GM23248 (cell line): ENCODE measurements around the gene PRDX3. TPM values are rescaled to one million over a fixed set of nuclear protein-coding genes. Genes with fewer than 3 reads are reported as not detected.

Experiments used
- DNase-seq: peaks from one replicate; pipeline ENCODE4 v3.0.0-alpha.2; 2015
- H2AFZ ChIP-seq: fragments of 200-600 bp; sonication (generic); 2 replicates; pipeline ENCODE4 v1.6.1; 2016; ENCODE audit warnings: antibody characterized with exemption
- H3F3A ChIP-seq: fragments of 200-600 bp; sonication (generic); 2 replicates; pipeline ENCODE4 v1.6.1; 2016; ENCODE audit warnings: mild to moderate bottlenecking, antibody characterized with exemption, mixed run types; ENCODE audit not compliant: insufficient read depth
- H3K27ac ChIP-seq: fragments of 200-600 bp; sonication (generic); 2 replicates; pipeline ENCODE4 v1.5.1; 2016; ENCODE audit warnings: mild to moderate bottlenecking
- H3K27me3 ChIP-seq: fragments of 200-600 bp; sonication (generic); replicated peaks from 2 replicates; pipeline ENCODE4 v1.6.1; 2016; ENCODE audit warnings: mild to moderate bottlenecking; ENCODE audit not compliant: insufficient read depth
- H3K36me3 ChIP-seq: fragments of 200-600 bp; sonication (generic); 2 replicates; pipeline ENCODE4 v1.6.1; 2016; ENCODE audit warnings: low read depth, mild to moderate bottlenecking
- H3K4me1 ChIP-seq: fragments of 200-600 bp; sonication (generic); 2 replicates; pipeline ENCODE4 v1.6.1; 2016; ENCODE audit warnings: mild to moderate bottlenecking; ENCODE audit not compliant: insufficient read depth
- H3K4me2 ChIP-seq: fragments of 200-600 bp; sonication (generic); one replicate; pipeline ENCODE4 v1.6.1; 2016; ENCODE audit warnings: mild to moderate bottlenecking; ENCODE audit not compliant: unreplicated experiment
- H3K4me3 ChIP-seq: fragments of 200-600 bp; sonication (generic); 2 replicates; pipeline ENCODE4 v1.5.1; 2016; ENCODE audit warnings: mild to moderate bottlenecking
- H3K79me2 ChIP-seq: fragments of 200-600 bp; sonication (generic); 2 replicates; pipeline ENCODE4 v1.6.1; 2016; ENCODE audit warnings: mild to moderate bottlenecking; ENCODE audit not compliant: insufficient read depth
- H3K9ac ChIP-seq: fragments of 200-600 bp; sonication (generic); 2 replicates; pipeline ENCODE4 v1.6.1; 2016; ENCODE audit warnings: mild to moderate bottlenecking
- H3K9me2 ChIP-seq: fragments of 200-600 bp; sonication (generic); 2 replicates; pipeline ENCODE4 v1.6.1; 2016; ENCODE audit warnings: mixed run types, mild to moderate bottlenecking, moderate library complexity; ENCODE audit not compliant: insufficient read depth
- H3K9me3 ChIP-seq: fragments of 200-600 bp; sonication (generic); one replicate; pipeline ENCODE4 v1.6.1; 2017; ENCODE audit warnings: low read depth
- H4K20me1 ChIP-seq: fragments of 200-600 bp; sonication (generic); 2 replicates; pipeline ENCODE4 v1.6.0; 2016; ENCODE audit not compliant: insufficient read depth
- EZH2 ChIP-seq: fragments of 200-600 bp; sonication (generic); IDR thresholded peaks from 2 replicates; pipeline ENCODE4 v1.6.1; 2018; ENCODE audit warnings: antibody characterized with exemption, mild to moderate bottlenecking; ENCODE audit not compliant: insufficient read depth, poor library complexity, severe bottlenecking
- EZH2phosphoT487 ChIP-seq: fragments of 200-600 bp; sonication (generic); IDR thresholded peaks from 2 replicates; pipeline ENCODE4 v1.6.1; 2018; ENCODE audit warnings: antibody characterized with exemption, moderate library complexity, mild to moderate bottlenecking, low read depth; ENCODE audit not compliant: insufficient read depth
- WGBS, 2 experiments: methylation state at CpG; one replicate each; pipeline ENCODE4 v1.1.6; 2015 to 2017; ENCODE audit warnings: low lambda C conversion rate in 2 of 2, low coverage in 1 of 2; ENCODE audit errors: missing lambda C conversion rate in 2 of 2; 5-methylcytosine and 5-hydroxymethylcytosine counted together
- in situ Hi-C: fragments of 300-500 bp; cut with MboI; formaldehyde crosslinking; loops from 2 replicates; pipeline ENCODE4 v1.15.0; 2020
- polyA plus RNA-seq: library from polyadenylated mRNA; unstranded; fragments of >200 nt; fragmentation: Nextera tagmentation; extraction: Ambion mirVana; gene quantifications from 2 replicates; pipeline ENCODE4 v1.2.1, GENCODE V29; 2016
- total RNA-seq: library from RNA; depleted of rRNA; stranded (reverse); fragments of >200 nt; shearing (Covaris generic); gene quantifications from 2 replicates; pipeline ENCODE4 v1.2.3, GENCODE V29; 2014

The PRDX3 gene
- total and polyA plus RNA-seq, 2 experiments from 2014 or later, result 246 to 302 TPM

DNA sequence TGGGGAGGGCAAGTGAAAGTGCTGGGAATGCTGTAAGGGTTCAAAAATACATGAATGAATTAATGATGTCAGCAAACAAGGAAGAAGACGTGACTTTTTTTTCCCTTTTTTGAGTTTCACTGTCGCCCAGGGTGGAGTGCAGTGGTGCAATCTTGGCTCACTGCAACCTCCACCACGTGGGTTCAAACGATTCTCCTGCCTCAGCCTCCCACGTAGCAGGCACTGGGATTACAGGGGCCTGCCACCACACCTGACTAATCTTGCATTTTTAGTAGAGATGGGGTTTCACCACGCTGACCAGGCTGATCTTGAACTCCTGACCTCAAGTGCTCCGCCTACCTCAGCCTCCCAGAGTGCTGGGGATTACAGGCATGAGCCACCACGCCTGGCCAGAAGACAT is 44.7 kb downstream of the PRDX3 start:
- in situ Hi-C loops, result no loop called here
- no peaks in the 10 kb centered on the region for H3K27me3 ChIP-seq
- no peaks in the 10 kb centered on the region for H4K20me1 ChIP-seq
- no peak for DNase-seq
- WGBS, 2 experiments, result 89% methylated on average over 8 of the region's 8 CpGs
- no peak for TF ChIP-seq EZH2
- TF ChIP-seq EZH2phosphoT487, result no peak
- no peak overlapping the region for H3K27ac ChIP-seq
- no peaks in the 10 kb centered on the region for H3K9me2 ChIP-seq
- H3K9me3 ChIP-seq, result no peaks in the 10 kb centered on the region
- no peaks in the 10 kb centered on the region for H3K79me2 ChIP-seq
- no peak overlapping the region for H3K4me3 ChIP-seq
- peaks cover 17% of the 10 kb centered on the region for H3K4me1 ChIP-seq
- no peak overlapping the region for H2AFZ ChIP-seq
- H3K4me2 ChIP-seq, result no peak overlapping the region
- no peak overlapping the region for H3K9ac ChIP-seq
- peaks cover 11% of the 10 kb centered on the region for H3F3A ChIP-seq
- peaks cover 32% of the 10 kb centered on the region for H3K36me3 ChIP-seq

DNA sequence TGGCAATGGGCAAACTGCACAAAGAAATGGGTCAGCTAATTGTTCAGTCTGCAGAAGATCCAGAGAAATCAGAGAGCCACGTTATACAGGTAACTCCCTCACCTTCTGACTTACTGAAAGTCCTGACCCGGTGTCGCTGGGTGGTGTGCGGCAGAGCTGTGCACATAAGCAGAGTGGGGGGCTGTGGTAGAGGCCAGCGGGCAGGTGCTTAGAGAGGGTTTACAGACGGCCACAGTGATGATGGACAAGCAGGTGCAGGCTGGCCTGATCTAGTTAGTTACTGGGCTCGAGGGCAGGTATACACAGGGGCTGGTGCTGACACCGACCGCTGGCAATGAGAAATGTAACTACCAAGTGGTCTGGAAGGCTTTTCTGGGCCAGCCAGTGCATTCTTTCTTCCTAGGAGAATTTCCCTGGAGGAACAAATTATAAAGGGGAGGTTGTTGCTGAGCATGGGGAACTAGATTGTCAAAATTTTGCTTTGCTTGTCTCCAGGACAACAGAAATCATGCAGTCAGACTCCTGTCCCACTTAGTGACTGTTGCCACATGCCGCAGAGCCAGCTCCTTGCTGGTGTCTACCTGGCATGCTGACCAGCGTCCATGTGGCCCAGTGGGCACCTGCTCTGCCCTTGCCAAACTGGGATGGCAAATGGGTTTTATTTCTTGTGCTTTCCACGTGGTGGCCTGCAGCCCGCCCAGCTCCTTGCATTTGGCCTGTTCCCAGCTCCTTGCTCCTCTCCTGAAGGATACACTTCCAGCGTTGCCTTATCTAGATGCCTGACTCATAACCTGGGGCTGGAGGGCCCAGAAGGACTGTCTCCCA is 45.9 kb downstream of the PRDX3 start:
- no peak overlapping the region for H3K4me2 ChIP-seq
- H2AFZ ChIP-seq, result no peak overlapping the region
- peaks cover 17% of the 10 kb centered on the region for H3K4me1 ChIP-seq
- H4K20me1 ChIP-seq, result no peaks in the 10 kb centered on the region
- no peaks in the 10 kb centered on the region for H3K27me3 ChIP-seq
- no peak overlapping the region for H3K27ac ChIP-seq
- 90 to 95% methylated on average over 14 of the region's 14 CpGs for WGBS, 2 experiments
- H3K9me2 ChIP-seq, result no peaks in the 10 kb centered on the region
- H3F3A ChIP-seq, result peaks cover 11% of the 10 kb centered on the region
- no peak for TF ChIP-seq EZH2
- TF ChIP-seq EZH2phosphoT487, result no peak
- H3K36me3 ChIP-seq, result peaks cover 32% of the 10 kb centered on the region
- DNase-seq, result no peak
- in situ Hi-C loops, result no loop called here
- H3K4me3 ChIP-seq, result no peak overlapping the region
- H3K9me3 ChIP-seq, result no peaks in the 10 kb centered on the region
- no peaks in the 10 kb centered on the region for H3K79me2 ChIP-seq
- H3K9ac ChIP-seq, result no peak overlapping the region

DNA sequence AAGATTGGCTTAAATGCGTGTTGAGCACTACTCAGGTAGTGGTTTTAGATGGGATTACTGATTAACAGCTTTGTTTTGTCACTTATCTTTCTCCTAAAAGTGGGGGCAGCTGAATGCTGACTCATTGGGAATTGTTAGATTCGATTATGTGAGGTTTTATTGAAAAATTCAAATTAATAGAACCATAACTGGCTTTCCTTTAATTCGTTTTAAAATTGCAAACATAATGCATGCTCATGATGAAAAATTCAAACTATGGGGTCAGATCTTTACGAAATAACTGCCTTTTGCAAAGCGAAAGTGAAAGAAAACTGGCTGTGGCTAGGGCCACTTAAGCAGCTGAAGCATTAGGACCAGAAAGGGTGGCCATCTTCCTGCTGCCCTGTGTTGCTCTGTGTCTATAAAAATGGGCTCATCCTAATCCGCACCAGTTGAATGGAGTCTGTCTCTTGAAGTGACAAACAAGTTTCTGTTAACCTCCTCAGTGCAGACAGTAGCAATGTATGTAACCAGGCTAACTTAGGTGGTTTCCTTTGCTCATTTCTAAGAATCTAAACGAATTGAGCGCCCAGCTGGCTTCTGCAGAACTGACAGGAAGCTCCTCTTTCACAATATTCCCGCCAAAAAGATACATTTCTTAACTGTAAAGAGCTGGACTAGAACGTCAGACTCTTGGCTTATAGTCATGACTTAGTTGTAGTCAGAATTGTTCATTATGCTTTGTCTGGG is 46.9 kb downstream of the PRDX3 start:
- Histone ChIP-seq H3K4me2 (peak overlapping the region; percentile 60), H3K4me1 (peaks cover 17% of the 10 kb centered on the region), H3K79me2 (no peaks in the 10 kb centered on the region), H3K36me3 (peaks cover 32% of the 10 kb centered on the region), H3K9ac (peak overlapping the region; percentile 53), H3K9me2 (no peaks in the 10 kb centered on the region), H2AFZ (peak overlapping the region; percentile 25), H4K20me1 (no peaks in the 10 kb centered on the region), H3F3A (peaks cover 11% of the 10 kb centered on the region), H3K27ac (peak overlapping the region; percentile 18), H3K9me3 (no peaks in the 10 kb centered on the region), H3K4me3 (peak overlapping the region; percentile 48), H3K27me3 (no peaks in the 10 kb centered on the region)
- peak; percentile 48 for DNase-seq
- no peak for TF ChIP-seq EZH2
- no peak for TF ChIP-seq EZH2phosphoT487
- in situ Hi-C loops, result no loop called here
- 67 to 70% methylated on average over 10 of the region's 10 CpGs for WGBS, 2 experiments

DNA sequence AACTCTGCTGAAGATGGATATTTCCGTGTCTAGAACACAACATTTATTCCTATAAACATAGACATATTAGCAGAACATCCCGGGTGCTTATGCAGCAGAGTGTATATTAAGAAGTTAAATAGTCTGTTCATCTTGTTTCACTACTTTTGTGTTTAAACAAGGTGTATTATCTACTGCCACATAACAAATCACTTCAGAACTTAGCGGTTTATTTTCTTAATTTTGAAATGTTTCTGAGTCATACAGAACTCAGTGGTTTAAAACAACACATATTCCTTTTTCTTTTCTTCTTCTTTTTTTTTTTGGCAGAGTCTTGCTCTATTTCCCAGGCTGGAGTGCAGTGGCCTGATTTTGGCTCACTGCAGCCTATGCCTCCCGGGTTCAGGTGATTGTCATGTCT is 48.9 kb downstream of the PRDX3 start:
- in situ Hi-C loops, result no loop called here
- H3K36me3 ChIP-seq, result peaks cover 42% of the 10 kb centered on the region

More for the DNA sequence above, 48.9 kb downstream of the PRDX3 start:
- H3K4me3 ChIP-seq, result no peak overlapping the region
- no peak overlapping the region for H2AFZ ChIP-seq
- peaks cover 3% of the 10 kb centered on the region for H3F3A ChIP-seq
- DNase-seq, result no peak
- no peak overlapping the region for H3K9ac ChIP-seq
- WGBS, 2 experiments, result 94 to 97% methylated on average over 4 of the region's 4 CpGs
- H3K9me3 ChIP-seq, result no peaks in the 10 kb centered on the region
- no peaks in the 10 kb centered on the region for H3K79me2 ChIP-seq
- H3K4me2 ChIP-seq, result no peak overlapping the region
- no peaks in the 10 kb centered on the region for H3K9me2 ChIP-seq
- H3K4me1 ChIP-seq, result peaks cover 10% of the 10 kb centered on the region; the same call in 1 of the 2 replicates
- H3K27me3 ChIP-seq, result no peaks in the 10 kb centered on the region
- no peaks in the 10 kb centered on the region for H4K20me1 ChIP-seq
- H3K27ac ChIP-seq, result no peak overlapping the region
- TF ChIP-seq EZH2 (no peak), EZH2phosphoT487 (no peak)
